PC-3 (cell line): Measurements from ENCODE around the gene CYP46A1.

Source experiments
- CTCF ChIP-seq: fragments of 300-600 bp; sonication (generic); conservative IDR thresholded peaks from 2 replicates; pipeline ENCODE4 v1.5.1; 2017; ENCODE audit warnings: antibody characterized with exemption, low read depth, mild to moderate bottlenecking, low read length
- EZH2 ChIP-seq: fragments of 300-600 bp; sonication (generic); IDR thresholded peaks from one replicate; pipeline ENCODE4 v1.6.1; 2017; ENCODE audit warnings: antibody characterized with exemption, mild to moderate bottlenecking, low read length; ENCODE audit not compliant: unreplicated experiment
- EZH2phosphoT487 ChIP-seq: fragments of 300-600 bp; sonication (generic); IDR thresholded peaks from 2 replicates; pipeline ENCODE4 v1.6.1; 2018; ENCODE audit warnings: mild to moderate bottlenecking, antibody characterized with exemption, low read length, borderline replicate concordance

- TF ChIP-seq CTCF (no peak), EZH2 (no peak), EZH2phosphoT487 (no peak)
Observed at GRCh38 chr14:99660006-99660566, 24.0 kb upstream of the CYP46A1 start.
